GM12878 (cell line): ENCODE measurements around the gene CACNA1B. TPM values are rescaled to one million over a fixed set of nuclear protein-coding genes. Genes with fewer than 3 reads are reported as not detected.

Source experiments
- ATAC-seq: fragments of 200-7000 bp; cut with Tn5 transposase; 3 replicates; pipeline ENCODE4 v1.9.1; 2020; ENCODE audit warnings: mild to moderate bottlenecking, moderate library complexity
- BruUV-seq: library from RNA; stranded (reverse); fragments of 400-500 nt; replicated peaks from 2 replicates; lab custom pipeline; 2021; lab: Mats Ljungman, UMichigan
- CTCF ChIA-PET: fragments of 300-600 bp; sonication (Branson Sonifier 250); formaldehyde crosslinking; extraction: SDS; loops from one replicate; lab custom pipeline; 2021; ENCODE audit warnings: inconsistent platforms; lab: Yijun Ruan, JAX
- POLR2A ChIA-PET: fragments of 350-600 bp; formaldehyde crosslinking; extraction: SDS; loops from one replicate; lab custom pipeline; 2021; ENCODE audit warnings: inconsistent platforms; lab: Charles Lee
- RAD21 ChIA-PET: fragments of 300-600 bp; sonication (Branson Sonifier 250); formaldehyde crosslinking; loops from one replicate; lab custom pipeline; 2023; ENCODE audit warnings: antibody characterized with exemption; ENCODE audit not compliant: unreplicated experiment; lab: Charles Lee
- SMC1A ChIA-PET: fragments of 300-600 bp; sonication (Branson Sonifier 250); formaldehyde crosslinking; loops from one replicate; lab custom pipeline; 2023; ENCODE audit not compliant: unreplicated experiment, uncharacterized antibody; lab: Charles Lee
- DNase-seq: peaks from one replicate; pipeline ENCODE4 v3.0.0-alpha.2; 2011; ENCODE audit warnings: low read depth, low spot score
- FAIRE-seq: peaks from 3 replicates; lab custom pipeline; 2011; peaks lifted over from hg19 to GRCh38; lab: Jason Lieb, UNC
- H2AFZ ChIP-seq: 2 replicates; pipeline ENCODE4 v1.6.0; 2011; ENCODE audit warnings: low read depth, low read length, control low read depth; ENCODE audit not compliant: control insufficient read depth
- H3K27ac ChIP-seq: 2 replicates; pipeline ENCODE4 v1.5.1; 2011; ENCODE audit warnings: control low read depth; ENCODE audit not compliant: control insufficient read depth, insufficient read depth
- H3K27me3 ChIP-seq, 2 experiments: replicated peaks in 1 of 2; 2 replicates each; pipeline versions ENCODE4 v1.6.0 to v1.6.1; 2011; ENCODE audit warnings: low read length in 1 of 2; ENCODE audit not compliant: control insufficient read depth in 2 of 2, insufficient read depth in 2 of 2
- H3K36me3 ChIP-seq, 2 experiments: 2 replicates each; pipeline ENCODE4 v1.5.1; 2011; ENCODE audit warnings: low read length in 1 of 2; ENCODE audit not compliant: control insufficient read depth in 2 of 2, insufficient read depth in 2 of 2
- H3K4me1 ChIP-seq: 2 replicates; pipeline ENCODE4 v1.6.1; 2011; ENCODE audit warnings: mild to moderate bottlenecking, low read length, moderate library complexity, mixed read lengths; ENCODE audit not compliant: control insufficient read depth, insufficient read depth
- H3K4me2 ChIP-seq: 2 replicates; pipeline ENCODE4 v1.6.0; 2011; ENCODE audit warnings: control low read depth; ENCODE audit not compliant: control insufficient read depth, insufficient read depth
- H3K4me3 ChIP-seq: fragments of 200-600 bp; sonication (generic); 2 replicates; pipeline ENCODE4 v1.5.1; 2016
- H3K79me2 ChIP-seq: 2 replicates; pipeline ENCODE4 v1.6.0; 2011; ENCODE audit warnings: low read length; ENCODE audit not compliant: control insufficient read depth, insufficient read depth
- H3K9ac ChIP-seq: 2 replicates; pipeline ENCODE4 v1.8.0; 2011; ENCODE audit warnings: low read length, control low read depth, mixed read lengths; ENCODE audit not compliant: control insufficient read depth, insufficient read depth
- H3K9me3 ChIP-seq: replicated peaks from 3 replicates; pipeline ENCODE4 v1.5.1; 2011; ENCODE audit warnings: mild to moderate bottlenecking, low read length; ENCODE audit not compliant: control insufficient read depth, insufficient read depth
- H4K20me1 ChIP-seq: 2 replicates; pipeline ENCODE4 v1.6.0; 2011; ENCODE audit not compliant: control insufficient read depth, insufficient read depth
- BMI1 ChIP-seq: fragments of 450-650 bp; IDR thresholded peaks from 2 replicates; pipeline ENCODE4 v1.6.1; 2016; ENCODE audit warnings: mild to moderate bottlenecking, moderate library complexity, borderline replicate concordance
- CEBPB ChIP-seq, 2 experiments: fragments of 150-350 bp in 1 of 2; IDR thresholded peaks; 2 replicates each; pipeline ENCODE4 v1.6.1; 2012 to 2014; ENCODE audit warnings: low read depth in 2 of 2, low read length in 2 of 2, borderline replicate concordance in 1 of 2, inconsistent platforms in 1 of 2
- CHD2 ChIP-seq: IDR thresholded peaks from 2 replicates; pipeline ENCODE4 v1.6.1; 2011; ENCODE audit warnings: low read depth, low read length, improper control_type of control experiment, borderline replicate concordance
- CHD4 ChIP-seq: fragments of 200-600 bp; sonication (generic); IDR thresholded peaks from 2 replicates; pipeline ENCODE4 v1.6.1; 2016; ENCODE audit warnings: mild to moderate bottlenecking
- DPF2 ChIP-seq: fragments of 450-650 bp; IDR thresholded peaks from 2 replicates; pipeline ENCODE4 v1.6.1; 2017; ENCODE audit warnings: mild to moderate bottlenecking
- EZH2 ChIP-seq: IDR thresholded peaks from 2 replicates; pipeline ENCODE4 v1.6.1; 2012; ENCODE audit warnings: low read depth, mild to moderate bottlenecking, control low read depth, inconsistent platforms, low read length, borderline replicate concordance; ENCODE audit not compliant: control insufficient read depth
- FOS ChIP-seq: IDR thresholded peaks from 3 replicates; pipeline ENCODE4 v1.6.1; 2011; ENCODE audit warnings: borderline replicate concordance; ENCODE audit not compliant: insufficient read length; ENCODE audit errors: extremely low read depth
- HCFC1 ChIP-seq: fragments of 150-350 bp; IDR thresholded peaks from 2 replicates; pipeline ENCODE4 v1.6.1; 2014; ENCODE audit warnings: low read length
- HDGF ChIP-seq: fragments of 450-650 bp; IDR thresholded peaks from 2 replicates; pipeline ENCODE4 v1.6.1; 2016; ENCODE audit warnings: antibody characterized with exemption
- MLLT1 ChIP-seq: fragments of 450-650 bp; IDR thresholded peaks from 2 replicates; pipeline ENCODE4 v1.6.1; 2016; ENCODE audit warnings: mild to moderate bottlenecking
- NBN ChIP-seq: fragments of 450-650 bp; IDR thresholded peaks from 2 replicates; pipeline ENCODE4 v1.6.1; 2016
- NKRF ChIP-seq: fragments of 450-650 bp; conservative IDR thresholded peaks from 2 replicates; pipeline ENCODE4 v1.6.1; 2017; ENCODE audit warnings: mild to moderate bottlenecking, moderate library complexity
- POU2F2 ChIP-seq: IDR thresholded peaks from 3 replicates; pipeline ENCODE4 v1.6.1; 2011; ENCODE audit warnings: low read depth, mild to moderate bottlenecking, low read length, borderline replicate concordance
- RAD21 ChIP-seq: IDR thresholded peaks from 2 replicates; pipeline ENCODE4 v1.6.1; 2011; ENCODE audit warnings: mild to moderate bottlenecking, low read depth, low read length, moderate library complexity; ENCODE audit not compliant: insufficient read depth
- TCF3 ChIP-seq: IDR thresholded peaks from 2 replicates; pipeline ENCODE4 v1.6.1; 2012; ENCODE audit warnings: low read depth, mild to moderate bottlenecking, low read length, borderline replicate concordance; ENCODE audit not compliant: insufficient read depth
- WRNIP1 ChIP-seq: IDR thresholded peaks from 2 replicates; pipeline ENCODE4 v1.6.1; 2011; ENCODE audit warnings: low read depth, low read length, improper control_type of control experiment, borderline replicate concordance
- YY1 ChIP-seq: IDR thresholded peaks from 2 replicates; pipeline ENCODE4 v1.6.1; 2011; ENCODE audit warnings: low read depth, mild to moderate bottlenecking, low read length
- ZNF24 ChIP-seq: fragments of 450-650 bp; IDR thresholded peaks from 2 replicates; pipeline ENCODE4 v1.6.1; 2017; ENCODE audit warnings: antibody characterized with exemption, mild to moderate bottlenecking
- WGBS: methylation state at CpG from one replicate; pipeline ENCODE4 v1.1.6; 2016; ENCODE audit warnings: low lambda C conversion rate; ENCODE audit not compliant: insufficient replicate concordance, insufficient coverage; ENCODE audit errors: missing lambda C conversion rate; 5-methylcytosine and 5-hydroxymethylcytosine counted together
- in situ Hi-C: fragments of 300-500 bp; cut with MboI; formaldehyde crosslinking; loops from 9 replicates; pipeline ENCODE4 v1.14.3; 2018; ENCODE audit warnings: mixed read lengths
- intact Hi-C: fragments of 100-400 bp; cut with micrococcal nuclease; formaldehyde crosslinking; loops from one replicate; pipeline ENCODE4 v1.14.2; 2022; ENCODE audit not compliant: unreplicated experiment
- polyA plus RNA-seq, 11 experiments: library from polyadenylated mRNA; depleted of rRNA in 4 of 11; unstranded in 6 of 11; stranded (reverse) in 5 of 11; fragments of >200 nt; fragmentation: Nextera tagmentation in 4 of 11; fragmentation: Illumina TruSeq in 1 of 11; extraction: Ambion mirVana in 4 of 11; extraction: Trizol in 1 of 11; gene quantifications; 1 replicate in 1 of 11; 2 replicates in 10 of 11; pipeline versions ENCODE4 v1.2.1 to v1.2.3, GENCODE V29; 2011 to 2016; ENCODE audit warnings: inconsistent platforms in 2 of 11, missing spikeins in 2 of 11, low read depth in 1 of 11
- total RNA-seq, 4 experiments: library from RNA; depleted of rRNA in 3 of 4; stranded (reverse); fragments of >200 nt in 3 of 4; fragmentation: Illumina TruSeq in 1 of 4; extraction: Trizol in 1 of 4; gene quantifications; 2 replicates each; pipeline versions ENCODE4 v1.2.1 to v1.2.3, GENCODE V29; 2013 to 2021
- TF ChIP-seq, protein P1 (sequence below): IDR thresholded peaks from 2 replicates; pipeline ENCODE4 v1.6.1; 2012; ENCODE audit warnings: low read depth, low read length, improper control_type of control experiment

CACNA1B gene
- total and polyA plus RNA-seq, 10 of the 15 experiments (the other 5 are each of a cell fraction or from before 2014, with no cell fraction given), result 0.01 to 0.03 (median 0.01) TPM; not detected in 7

GRCh38 chr9:137880976-137881530 is 3.5 kb downstream of the CACNA1B start:
- DNase-seq, result no peak
- Histone ChIP-seq H3K4me2 (no peak overlapping the region), H3K79me2 (no peaks in the 10 kb centered on the region)
- SMC1A ChIA-PET, result no interaction called here
- no peak for TF ChIP-seq YY1
- TF ChIP-seq, protein P1, sequence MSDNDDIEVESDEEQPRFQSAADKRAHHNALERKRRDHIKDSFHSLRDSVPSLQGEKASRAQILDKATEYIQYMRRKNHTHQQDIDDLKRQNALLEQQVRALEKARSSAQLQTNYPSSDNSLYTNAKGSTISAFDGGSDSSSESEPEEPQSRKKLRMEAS, result no peak
- TF ChIP-seq NBN, result no peak
- TF ChIP-seq CEBPB (IDR thresholded peaks at IDR 0.05; ENCODE audit: borderline replicate concordance in 1 of 2, low read depth in 2 of 2, low read length in 2 of 2), result no peak
- TF ChIP-seq POU2F2, result no peak
- no peak for TF ChIP-seq RAD21
- no peak for TF ChIP-seq HCFC1
- no peak for TF ChIP-seq NKRF
- no peak for TF ChIP-seq HDGF
- no peak for TF ChIP-seq CHD2
- TF ChIP-seq MLLT1, result no peak
- TF ChIP-seq CHD4, result no peak
- TF ChIP-seq WRNIP1, result no peak
- TF ChIP-seq DPF2, result no peak
- TF ChIP-seq TCF3, result no peak
- TF ChIP-seq FOS, result no peak
- TF ChIP-seq EZH2, result no peak
- TF ChIP-seq ZNF24, result no peak
- TF ChIP-seq BMI1, result no peak
- TF ChIP-seq, all 136 proteins: peak for 0
- Histone ChIP-seq H3K4me1 (no peaks in the 10 kb centered on the region), H2AFZ (no peak overlapping the region), H3K27me3 (no peaks in the 10 kb centered on the region; a peak in 2 of 4 replicates), H3K36me3 (no peaks in the 10 kb centered on the region), H3K9ac (no peak overlapping the region), H3K4me3 (no peak overlapping the region), H4K20me1 (no peaks in the 10 kb centered on the region), H3K27ac (no peak overlapping the region), H3K9me3 (no peaks in the 10 kb centered on the region; the same call in 2 of the 3 replicates)
- ChIA-PET RAD21 (interaction anchor here (1.2 kb wide), 1 partner anchor 208 kb away, joined by 3 read pairs; no protein-coding TSS in a partner anchor), CTCF (no interaction called here), POLR2A (interaction anchor here (0.5 to 0.6 kb wide), 2 partner anchors 147 to 510 kb away, joined by 3 to 4 read pairs; no protein-coding TSS in a partner anchor)
- 9% methylated on average over 10 of the region's 10 CpGs for whole genome bisulfite sequencing
- intact Hi-C loops (no loop called here), in situ Hi-C loops (no loop called here)
- ATAC-seq (no peak), FAIRE-seq (no peak)
- no TSS peak for BruUV-seq
